RWPE2 (cell line): ENCODE data around the gene IRF2BP1.

ENCODE experiments used
- ATAC-seq: fragments of 200-7000 bp; cut with Tn5 transposase; 3 replicates; pipeline ENCODE4 v1.9.1; 2021; ENCODE audit warnings: low read depth
- DNase-seq: peaks from one replicate; pipeline ENCODE4 v3.0.0-alpha.2; 2020; ENCODE audit warnings: low spot score
- H3K27ac ChIP-seq: fragments of 450-650 bp; 2 replicates; pipeline ENCODE4 v1.5.1; 2017; ENCODE audit warnings: mild to moderate bottlenecking; ENCODE audit not compliant: poor library complexity, severe bottlenecking
- H3K27me3 ChIP-seq: fragments of 250-450 bp; sonication (Bioruptor Pico); 2 replicates; pipeline ENCODE4 v1.5.1; 2021; ENCODE audit warnings: mild to moderate bottlenecking, moderate library complexity; ENCODE audit not compliant: insufficient read depth, poor library complexity, severe bottlenecking
- H3K36me3 ChIP-seq: fragments of 250-450 bp; sonication (Bioruptor Pico); 2 replicates; pipeline ENCODE4 v1.5.1; 2020; ENCODE audit warnings: low read depth, mild to moderate bottlenecking, moderate library complexity
- H3K4me1 ChIP-seq: fragments of 250-450 bp; sonication (Bioruptor Pico); 2 replicates; pipeline ENCODE4 v1.5.1; 2021; ENCODE audit warnings: mild to moderate bottlenecking, moderate library complexity; ENCODE audit not compliant: insufficient read depth, poor library complexity, severe bottlenecking
- H3K4me3 ChIP-seq: fragments of 250-450 bp; sonication (Bioruptor Pico); 2 replicates; pipeline ENCODE4 v1.5.1; 2021; ENCODE audit warnings: mild to moderate bottlenecking, moderate library complexity; ENCODE audit not compliant: severe bottlenecking
- H3K9me3 ChIP-seq: fragments of 250-450 bp; sonication (Bioruptor Pico); 2 replicates; pipeline ENCODE4 v1.5.1; 2021; ENCODE audit warnings: mild to moderate bottlenecking, moderate library complexity; ENCODE audit not compliant: severe bottlenecking
- TF ChIP-seq, protein P1 (sequence below): fragments of 450-650 bp; IDR thresholded peaks from one replicate; pipeline ENCODE4 v1.5.1; 2017; ENCODE audit warnings: mild to moderate bottlenecking, moderate library complexity; ENCODE audit not compliant: poor library complexity, severe bottlenecking

The IRF2BP1 gene

DNA sequence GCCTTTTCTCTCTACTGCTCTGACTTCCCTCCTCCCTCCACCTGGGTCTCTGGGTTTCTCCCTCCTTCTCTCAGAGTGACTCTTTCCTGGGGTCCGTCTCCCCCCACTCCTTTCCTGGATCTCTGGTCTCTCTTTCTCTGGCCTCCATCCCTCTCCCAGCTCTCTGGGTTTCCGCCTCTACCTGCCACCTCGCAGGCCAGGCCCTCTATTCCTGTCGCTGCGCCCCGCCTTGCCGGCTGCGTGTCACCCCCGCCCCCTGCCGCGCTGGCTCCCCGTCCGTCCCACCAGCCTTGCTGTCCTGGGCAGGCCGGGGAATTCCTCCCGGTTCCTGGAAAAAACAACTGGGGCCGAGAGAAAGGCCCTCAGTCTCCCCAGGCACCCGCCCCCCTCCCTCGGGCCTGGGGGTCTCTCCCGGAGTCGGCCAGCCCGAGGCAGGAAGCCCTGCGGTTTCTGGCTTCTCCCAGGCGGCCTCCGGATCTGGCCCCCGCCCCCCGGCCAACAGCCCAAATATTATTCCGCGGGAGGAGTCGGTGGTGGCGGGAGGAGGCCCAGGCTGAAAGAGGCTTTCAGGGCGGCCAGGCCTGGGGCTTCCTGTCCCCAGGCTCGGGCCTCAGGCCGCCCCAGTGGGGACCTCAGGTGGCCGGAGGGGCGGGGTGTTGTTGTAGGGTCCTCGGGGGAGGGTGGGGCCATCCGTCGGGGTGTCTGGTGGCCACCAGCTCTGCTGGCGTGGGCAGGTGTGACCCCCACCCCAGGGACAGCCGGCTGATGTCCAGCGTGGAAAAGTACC, 9.3 kb downstream of the IRF2BP1 start:
- Histone ChIP-seq H3K4me3 (no peak overlapping the region), H3K27ac (no peak overlapping the region), H3K27me3 (no peaks in the 10 kb centered on the region), H3K4me1 (no peaks in the 10 kb centered on the region), H3K9me3 (no peaks in the 10 kb centered on the region), H3K36me3 (no peaks in the 10 kb centered on the region)
- DNase-seq: no peak
- ATAC-seq: no peak
- TF ChIP-seq, protein P1, sequence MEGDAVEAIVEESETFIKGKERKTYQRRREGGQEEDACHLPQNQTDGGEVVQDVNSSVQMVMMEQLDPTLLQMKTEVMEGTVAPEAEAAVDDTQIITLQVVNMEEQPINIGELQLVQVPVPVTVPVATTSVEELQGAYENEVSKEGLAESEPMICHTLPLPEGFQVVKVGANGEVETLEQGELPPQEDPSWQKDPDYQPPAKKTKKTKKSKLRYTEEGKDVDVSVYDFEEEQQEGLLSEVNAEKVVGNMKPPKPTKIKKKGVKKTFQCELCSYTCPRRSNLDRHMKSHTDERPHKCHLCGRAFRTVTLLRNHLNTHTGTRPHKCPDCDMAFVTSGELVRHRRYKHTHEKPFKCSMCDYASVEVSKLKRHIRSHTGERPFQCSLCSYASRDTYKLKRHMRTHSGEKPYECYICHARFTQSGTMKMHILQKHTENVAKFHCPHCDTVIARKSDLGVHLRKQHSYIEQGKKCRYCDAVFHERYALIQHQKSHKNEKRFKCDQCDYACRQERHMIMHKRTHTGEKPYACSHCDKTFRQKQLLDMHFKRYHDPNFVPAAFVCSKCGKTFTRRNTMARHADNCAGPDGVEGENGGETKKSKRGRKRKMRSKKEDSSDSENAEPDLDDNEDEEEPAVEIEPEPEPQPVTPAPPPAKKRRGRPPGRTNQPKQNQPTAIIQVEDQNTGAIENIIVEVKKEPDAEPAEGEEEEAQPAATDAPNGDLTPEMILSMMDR: no peak

DNA sequence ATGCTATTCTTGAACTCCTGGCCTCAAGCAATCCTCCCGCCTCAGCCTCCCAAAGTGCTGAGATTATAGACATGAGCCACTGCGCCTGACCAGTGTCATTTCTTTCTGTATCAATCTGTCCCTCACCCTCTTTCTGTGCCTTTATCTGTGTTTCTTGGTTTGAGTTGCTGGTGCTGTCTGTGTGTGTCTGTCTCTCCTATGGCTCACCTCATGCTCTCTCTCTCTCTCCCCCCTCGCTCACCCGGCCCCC, 9.9 kb downstream of the IRF2BP1 start:
- DNase-seq: no peak
- H3K27me3 ChIP-seq: no peaks in the 10 kb centered on the region
- H3K4me3 ChIP-seq: no peak overlapping the region
- no peaks in the 10 kb centered on the region for H3K4me1 ChIP-seq
- no peaks in the 10 kb centered on the region for H3K36me3 ChIP-seq
- ATAC-seq: peak; percentile 20; the same call in 2 of the 3 replicates
- no peak overlapping the region for H3K27ac ChIP-seq
- H3K9me3 ChIP-seq: no peaks in the 10 kb centered on the region
- TF ChIP-seq, protein P1: no peak

DNA sequence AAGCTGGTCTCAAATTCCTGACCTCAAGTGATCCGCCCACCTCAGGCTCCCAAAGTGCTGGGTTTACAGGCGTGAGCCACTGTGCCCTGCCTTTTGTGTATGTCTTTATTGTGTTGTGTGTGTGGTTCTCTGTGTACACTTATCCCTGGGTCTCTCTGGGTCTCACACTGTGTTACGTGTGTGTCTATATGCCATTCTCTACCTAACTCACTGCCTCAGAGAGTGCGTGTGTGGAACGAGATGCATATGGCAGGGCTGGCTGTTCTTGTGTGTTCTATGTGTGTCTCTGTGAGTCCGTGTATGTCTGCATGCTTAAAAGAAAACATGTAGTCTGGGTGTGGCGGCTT, 11.3 kb downstream of the IRF2BP1 start:
- Histone ChIP-seq H3K4me1 (no peaks in the 10 kb centered on the region), H3K27me3 (no peaks in the 10 kb centered on the region), H3K9me3 (no peaks in the 10 kb centered on the region), H3K4me3 (no peak overlapping the region), H3K27ac (no peak overlapping the region), H3K36me3 (no peaks in the 10 kb centered on the region)
- DNase-seq (no peak), ATAC-seq (no peak)
- TF ChIP-seq, protein P1: no peak

DNA sequence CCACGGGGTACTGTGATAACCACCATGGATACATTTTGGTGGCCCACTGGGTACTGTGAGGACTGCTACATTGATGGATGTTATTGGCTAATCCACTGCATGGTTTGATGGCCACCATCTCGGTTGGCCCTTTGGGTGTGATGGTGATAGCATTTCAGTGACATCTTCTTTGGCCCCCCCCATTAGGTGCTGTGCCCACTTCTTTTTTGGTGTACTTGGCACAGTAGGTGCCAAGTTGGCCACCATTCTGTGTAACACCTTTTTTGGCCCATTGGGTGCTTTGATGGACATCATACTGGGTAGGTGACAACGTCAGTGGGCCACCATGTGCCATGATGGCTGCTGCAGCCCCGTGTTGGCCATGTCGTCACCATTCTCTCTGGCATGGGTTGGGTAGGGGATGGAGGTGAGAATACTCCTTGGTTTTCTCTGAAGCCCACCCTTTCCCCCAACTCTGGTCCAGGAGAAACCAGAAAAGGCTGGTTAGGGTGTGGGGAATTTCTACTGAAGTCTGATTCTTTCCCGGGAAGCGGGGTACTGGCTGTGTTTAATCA, 12.6 kb downstream of the IRF2BP1 start:
- H3K4me1 ChIP-seq: no peaks in the 10 kb centered on the region
- no peak overlapping the region for H3K27ac ChIP-seq
- TF ChIP-seq, protein P1: no peak
- no peaks in the 10 kb centered on the region for H3K27me3 ChIP-seq
- no peak overlapping the region for H3K4me3 ChIP-seq
- DNase-seq (no peak), ATAC-seq (no peak)
- H3K9me3 ChIP-seq: no peaks in the 10 kb centered on the region
- no peaks in the 10 kb centered on the region for H3K36me3 ChIP-seq
